Measurements from ENCODE around the gene PLEKHF1.

PLEKHF1 gene

GRCh38 chr19:29697523-29698261, 32.4 kb downstream of the PLEKHF1 start:
- H2AFZ ChIP-seq (ENCODE audit: low read depth, low read length), result no peak overlapping the region
- H4K20me1 ChIP-seq (ENCODE audit: insufficient read depth, low read length), result peaks cover 10% of the 10 kb centered on the region; the same call in 1 of the 2 replicates
- no peaks in the 10 kb centered on the region for H3K9me3 ChIP-seq (ENCODE audit: insufficient read depth, low read length, severe bottlenecking)
- TF ChIP-seq CTCF (IDR thresholded peaks at IDR 0.05; ENCODE audit: borderline replicate concordance, extremely low read depth, low read length, poor library complexity, severe bottlenecking), result no peak
- TF ChIP-seq EZH2 (IDR thresholded peaks at IDR 0.05; ENCODE audit: borderline replicate concordance, low read depth, low read length, severe bottlenecking), result no peak
- no peak for ATAC-seq (ENCODE audit: insufficient read depth, low read depth)
- no peak overlapping the region for H3K4me3 ChIP-seq (ENCODE audit: low read depth in 1 of 2, low read length in 2 of 2)
- H3K36me3 ChIP-seq (ENCODE audit: insufficient read depth, low read length), result peaks cover 9% of the 10 kb centered on the region
- H3K79me2 ChIP-seq (ENCODE audit: insufficient read depth, low read length), result no peaks in the 10 kb centered on the region
- H3K27me3 ChIP-seq (ENCODE audit: insufficient read depth, low read length, poor library complexity), result no peaks in the 10 kb centered on the region
- H3K27ac ChIP-seq (ENCODE audit: low read length), result no peak overlapping the region
- no peak overlapping the region for H3K9ac ChIP-seq (ENCODE audit: low read depth, low read length)
- DNase-seq, result no peak
- H3K4me1 ChIP-seq (ENCODE audit: insufficient read depth, low read length), result no peaks in the 10 kb centered on the region
- H3K4me2 ChIP-seq (ENCODE audit: insufficient read depth, low read length), result no peak overlapping the region

GRCh38 chr19:29699861-29700260, 34.6 kb downstream of the PLEKHF1 start:
- Histone ChIP-seq H3K9ac (ENCODE audit: low read depth, low read length) (no peak overlapping the region), H3K4me3 (ENCODE audit: low read depth in 1 of 2, low read length in 2 of 2) (no peak overlapping the region), H3K4me1 (ENCODE audit: insufficient read depth, low read length) (no peaks in the 10 kb centered on the region), H3K4me2 (ENCODE audit: insufficient read depth, low read length) (no peak overlapping the region), H3K9me3 (ENCODE audit: insufficient read depth, low read length, severe bottlenecking) (no peaks in the 10 kb centered on the region), H3K27ac (ENCODE audit: low read length) (no peak overlapping the region), H3K27me3 (ENCODE audit: insufficient read depth, low read length, poor library complexity) (no peaks in the 10 kb centered on the region), H3K36me3 (ENCODE audit: insufficient read depth, low read length) (peaks cover 22% of the 10 kb centered on the region), H2AFZ (ENCODE audit: low read depth, low read length) (no peak overlapping the region), H4K20me1 (ENCODE audit: insufficient read depth, low read length) (peaks cover 8% of the 10 kb centered on the region; the same call in 1 of the 2 replicates), H3K79me2 (ENCODE audit: insufficient read depth, low read length) (no peaks in the 10 kb centered on the region)
- no peak for TF ChIP-seq EZH2 (IDR thresholded peaks at IDR 0.05; ENCODE audit: borderline replicate concordance, low read depth, low read length, severe bottlenecking)
- TF ChIP-seq CTCF (IDR thresholded peaks at IDR 0.05; ENCODE audit: borderline replicate concordance, extremely low read depth, low read length, poor library complexity, severe bottlenecking), result no peak
- DNase-seq (no peak), ATAC-seq (ENCODE audit: insufficient read depth, low read depth) (no peak)

- peaks cover 5% of the 10 kb centered on the region; the same call in 1 of the 2 replicates for H4K20me1 ChIP-seq (ENCODE audit: insufficient read depth, low read length)
- no peaks in the 10 kb centered on the region for H3K27me3 ChIP-seq (ENCODE audit: insufficient read depth, low read length, poor library complexity)
- H3K36me3 ChIP-seq (ENCODE audit: insufficient read depth, low read length), result peaks cover 26% of the 10 kb centered on the region
- H3K4me1 ChIP-seq (ENCODE audit: insufficient read depth, low read length), result no peaks in the 10 kb centered on the region
- no peak for DNase-seq
- H3K4me2 ChIP-seq (ENCODE audit: insufficient read depth, low read length), result no peak overlapping the region
- no peak overlapping the region for H3K4me3 ChIP-seq (ENCODE audit: low read depth in 1 of 2, low read length in 2 of 2)
- H3K27ac ChIP-seq (ENCODE audit: low read length), result no peak overlapping the region
- H2AFZ ChIP-seq (ENCODE audit: low read depth, low read length), result no peak overlapping the region
- no peak overlapping the region for H3K9ac ChIP-seq (ENCODE audit: low read depth, low read length)
- ATAC-seq (ENCODE audit: insufficient read depth, low read depth), result no peak
- TF ChIP-seq CTCF (IDR thresholded peaks at IDR 0.05; ENCODE audit: borderline replicate concordance, extremely low read depth, low read length, poor library complexity, severe bottlenecking), result no peak
- no peak for TF ChIP-seq EZH2 (IDR thresholded peaks at IDR 0.05; ENCODE audit: borderline replicate concordance, low read depth, low read length, severe bottlenecking)
- no peaks in the 10 kb centered on the region for H3K79me2 ChIP-seq (ENCODE audit: insufficient read depth, low read length)
- no peaks in the 10 kb centered on the region for H3K9me3 ChIP-seq (ENCODE audit: insufficient read depth, low read length, severe bottlenecking)
These were observed 35.2 kb downstream of the PLEKHF1 start for GRCh38 chr19:29700498-29700897.

Measured in DND-41 (cell line).